K562 (cell line): ENCODE measurements around the gene ZDHHC8. TPM values are rescaled to one million over a fixed set of nuclear protein-coding genes. Genes with fewer than 3 reads are reported as not detected.

Source experiments
- ATF6 ChIP-seq: sonication (generic); formaldehyde crosslinking; IDR thresholded peaks from 2 replicates; pipeline ENCODE4 v1.4.0; 2020; ENCODE audit warnings: mild to moderate bottlenecking, missing genetic modification reagents
- BRCA1 ChIP-seq, 2 experiments: fragments of 450-650 bp in 1 of 2; sonication (generic) in 1 of 2; formaldehyde crosslinking in 1 of 2; IDR thresholded peaks; 2 replicates each; pipeline versions ENCODE4 v1.5.0 to v1.6.1; 2017 to 2020; ENCODE audit warnings: mild to moderate bottlenecking in 1 of 2, missing genetic modification reagents in 1 of 2
- HNRNPK ChIP-seq: fragments of 200-400 bp; formaldehyde crosslinking; IDR thresholded peaks from one replicate; pipeline ENCODE4 v1.6.1; 2018; ENCODE audit warnings: mild to moderate bottlenecking, low read depth, low read length; ENCODE audit not compliant: poor library complexity, severe bottlenecking
- NR1H2 ChIP-seq: sonication (generic); formaldehyde crosslinking; IDR thresholded peaks from 2 replicates; pipeline ENCODE4 v1.4.0; 2020; ENCODE audit warnings: mild to moderate bottlenecking, missing genetic modification reagents
- PBX2 ChIP-seq, 2 experiments: IDR thresholded peaks in 1 of 2; conservative IDR thresholded peaks in 1 of 2; 2 replicates each; pipeline ENCODE4 v1.6.1; 2016; ENCODE audit warnings: low read depth in 2 of 2, mild to moderate bottlenecking in 1 of 2, missing compliant biosample characterization in 1 of 2, missing genetic modification characterization in 1 of 2, moderate library complexity in 1 of 2
- PHF20 ChIP-seq: fragments of 450-650 bp; IDR thresholded peaks from 2 replicates; pipeline ENCODE4 v1.6.1; 2018; ENCODE audit not compliant: partially characterized antibody
- RBM17 ChIP-seq: fragments of 200-400 bp; formaldehyde crosslinking; IDR thresholded peaks from 2 replicates; pipeline ENCODE4 v1.6.1; 2017; ENCODE audit warnings: low read depth, mild to moderate bottlenecking, low read length, borderline replicate concordance
- RBM34 ChIP-seq: fragments of 200-400 bp; formaldehyde crosslinking; IDR thresholded peaks from 2 replicates; pipeline ENCODE4 v1.6.1; 2018; ENCODE audit warnings: low read length, borderline replicate concordance; ENCODE audit not compliant: insufficient read depth
- SRSF1 ChIP-seq: fragments of 200-400 bp; formaldehyde crosslinking; IDR thresholded peaks from 2 replicates; pipeline ENCODE4 v1.6.1; 2017; ENCODE audit warnings: mild to moderate bottlenecking, low read depth, low read length, moderate library complexity
- TOE1 ChIP-seq, 2 experiments: fragments of 450-650 bp in 1 of 2; sonication (generic) in 1 of 2; formaldehyde crosslinking in 1 of 2; IDR thresholded peaks; 2 replicates each; pipeline versions ENCODE4 v1.7.1 to v1.8.0; 2016 to 2022; ENCODE audit warnings: borderline replicate concordance in 2 of 2, mild to moderate bottlenecking in 2 of 2, antibody characterized with exemption in 1 of 2, inconsistent platforms in 1 of 2, low read depth in 1 of 2, missing genetic modification reagents in 1 of 2, moderate library complexity in 1 of 2
- ZNF23 ChIP-seq: fragments of 250-450 bp; sonication (Bioruptor Pico); IDR thresholded peaks from 2 replicates; pipeline ENCODE4 v1.4.0; 2020; ENCODE audit warnings: mild to moderate bottlenecking
- polyA plus RNA-seq, 8 experiments: library from polyadenylated mRNA; depleted of rRNA in 4 of 8; stranded (reverse) in 5 of 8; unstranded in 3 of 8; fragments of >200 nt; fragmentation: Nextera tagmentation in 2 of 8; fragmentation: Illumina TruSeq in 1 of 8; extraction: Ambion mirVana in 2 of 8; extraction: Trizol in 1 of 8; gene quantifications; 2 replicates each; pipeline versions ENCODE4 v1.2.1 to v1.2.3, GENCODE V29; 2011 to 2014; ENCODE audit warnings: inconsistent platforms in 1 of 8, missing spikeins in 1 of 8
- total RNA-seq, 7 experiments: library from RNA; depleted of rRNA in 6 of 7; stranded (reverse); fragments of >200 nt in 6 of 7; fragmentation: Illumina TruSeq in 2 of 7; extraction: Trizol in 2 of 7; gene quantifications; 2 replicates each; pipeline versions ENCODE4 v1.2.1 to v1.2.3, GENCODE V29; 2011 to 2021; ENCODE audit warnings: low replicate concordance in 1 of 7
- TF ChIP-seq, protein P1 (sequence below): sonication (generic); formaldehyde crosslinking; IDR thresholded peaks from 2 replicates; pipeline ENCODE4 v1.8.0; 2023; ENCODE audit warnings: mild to moderate bottlenecking, missing genetic modification reagents
- TF ChIP-seq, protein P2 (sequence below): fragments of 450-650 bp; formaldehyde crosslinking; IDR thresholded peaks from 2 replicates; pipeline ENCODE4 v1.4.0; 2020; ENCODE audit warnings: mild to moderate bottlenecking, moderate library complexity

Gene ZDHHC8
- total and polyA plus RNA-seq, 9 of the 15 experiments (the other 6 are each of a cell fraction or from before 2014, with no cell fraction given), result 0.04 to 109 (median 16.4) TPM

DNA sequence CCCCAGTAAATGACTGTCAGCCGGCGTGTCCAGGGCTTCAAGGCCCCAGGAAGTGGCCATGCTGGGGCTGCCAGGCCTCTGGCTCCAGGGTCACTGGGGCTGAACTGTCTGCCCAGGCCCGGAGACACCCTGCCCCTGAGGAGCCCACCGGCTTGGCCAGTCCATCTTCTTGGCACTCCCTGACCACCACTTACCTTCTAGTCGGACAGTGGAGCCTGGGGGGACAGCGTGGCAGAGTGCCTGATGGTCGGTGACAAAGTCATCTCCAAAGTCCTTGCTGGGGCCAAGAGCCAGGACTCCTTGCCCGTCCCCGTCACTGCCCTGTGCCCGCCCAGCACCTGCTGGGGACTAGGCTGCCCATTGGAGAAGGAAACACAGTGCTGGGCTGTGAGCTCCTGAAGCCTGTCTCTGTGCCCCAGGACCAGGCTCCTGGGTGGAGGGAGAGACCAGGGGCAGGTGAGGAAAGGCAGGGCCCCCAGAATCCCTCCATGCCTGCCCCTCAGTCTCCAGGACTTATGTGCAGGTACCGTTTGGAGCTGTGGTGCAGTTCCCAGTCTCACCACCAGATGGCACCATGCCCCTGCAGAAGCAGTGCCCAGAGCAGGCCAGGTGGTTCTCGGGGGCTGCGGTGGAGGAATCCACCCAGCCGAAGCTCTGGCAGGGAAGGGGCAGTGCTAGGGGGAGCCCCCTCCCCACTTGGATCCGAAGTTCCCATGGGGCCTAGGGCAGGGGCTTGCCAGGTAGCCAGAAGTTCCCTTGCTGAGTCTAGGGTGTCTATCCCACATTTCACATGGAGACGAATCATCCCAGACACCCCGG, 25.2 kb downstream of the ZDHHC8 start (continued):
- TF ChIP-seq, protein P1, sequence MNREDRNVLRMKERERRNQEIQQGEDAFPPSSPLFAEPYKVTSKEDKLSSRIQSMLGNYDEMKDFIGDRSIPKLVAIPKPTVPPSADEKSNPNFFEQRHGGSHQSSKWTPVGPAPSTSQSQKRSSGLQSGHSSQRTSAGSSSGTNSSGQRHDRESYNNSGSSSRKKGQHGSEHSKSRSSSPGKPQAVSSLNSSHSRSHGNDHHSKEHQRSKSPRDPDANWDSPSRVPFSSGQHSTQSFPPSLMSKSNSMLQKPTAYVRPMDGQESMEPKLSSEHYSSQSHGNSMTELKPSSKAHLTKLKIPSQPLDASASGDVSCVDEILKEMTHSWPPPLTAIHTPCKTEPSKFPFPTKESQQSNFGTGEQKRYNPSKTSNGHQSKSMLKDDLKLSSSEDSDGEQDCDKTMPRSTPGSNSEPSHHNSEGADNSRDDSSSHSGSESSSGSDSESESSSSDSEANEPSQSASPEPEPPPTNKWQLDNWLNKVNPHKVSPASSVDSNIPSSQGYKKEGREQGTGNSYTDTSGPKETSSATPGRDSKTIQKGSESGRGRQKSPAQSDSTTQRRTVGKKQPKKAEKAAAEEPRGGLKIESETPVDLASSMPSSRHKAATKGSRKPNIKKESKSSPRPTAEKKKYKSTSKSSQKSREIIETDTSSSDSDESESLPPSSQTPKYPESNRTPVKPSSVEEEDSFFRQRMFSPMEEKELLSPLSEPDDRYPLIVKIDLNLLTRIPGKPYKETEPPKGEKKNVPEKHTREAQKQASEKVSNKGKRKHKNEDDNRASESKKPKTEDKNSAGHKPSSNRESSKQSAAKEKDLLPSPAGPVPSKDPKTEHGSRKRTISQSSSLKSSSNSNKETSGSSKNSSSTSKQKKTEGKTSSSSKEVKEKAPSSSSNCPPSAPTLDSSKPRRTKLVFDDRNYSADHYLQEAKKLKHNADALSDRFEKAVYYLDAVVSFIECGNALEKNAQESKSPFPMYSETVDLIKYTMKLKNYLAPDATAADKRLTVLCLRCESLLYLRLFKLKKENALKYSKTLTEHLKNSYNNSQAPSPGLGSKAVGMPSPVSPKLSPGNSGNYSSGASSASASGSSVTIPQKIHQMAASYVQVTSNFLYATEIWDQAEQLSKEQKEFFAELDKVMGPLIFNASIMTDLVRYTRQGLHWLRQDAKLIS (CRISPR knock-in tag), result no peak
- TF ChIP-seq PHF20, result no peak
- TF ChIP-seq PBX2 (CRISPR knock-in tag; IDR thresholded peaks at IDR 0.05; ENCODE audit: low read depth), result no peak
- TF ChIP-seq PBX2 (tag; conservative IDR thresholded peaks at IDR 0.05; ENCODE audit: low read depth), result no peak
- no peak for TF ChIP-seq BRCA1 (IDR thresholded peaks at IDR 0.05)
- TF ChIP-seq BRCA1 (CRISPR knock-in tag; IDR thresholded peaks at IDR 0.05), result peak; percentile 99
- TF ChIP-seq SRSF1, result no peak
- no peak for TF ChIP-seq RBM34
- no peak for TF ChIP-seq NR1H2 (CRISPR knock-in tag)
- no peak for TF ChIP-seq ATF6
- TF ChIP-seq ZNF23 (CRISPR knock-in tag), result no peak
- TF ChIP-seq TOE1 (IDR thresholded peaks at IDR 0.05; ENCODE audit: borderline replicate concordance), result 0 out of 2 replicates have a peak, but pooled peaks have one; percentile 46
- 0 out of 2 replicates have a peak, but pooled peaks have one; percentile 11 for TF ChIP-seq TOE1 (CRISPR knock-in tag; IDR thresholded peaks at IDR 0.05; ENCODE audit: borderline replicate concordance, low read depth)
- TF ChIP-seq, protein P2, sequence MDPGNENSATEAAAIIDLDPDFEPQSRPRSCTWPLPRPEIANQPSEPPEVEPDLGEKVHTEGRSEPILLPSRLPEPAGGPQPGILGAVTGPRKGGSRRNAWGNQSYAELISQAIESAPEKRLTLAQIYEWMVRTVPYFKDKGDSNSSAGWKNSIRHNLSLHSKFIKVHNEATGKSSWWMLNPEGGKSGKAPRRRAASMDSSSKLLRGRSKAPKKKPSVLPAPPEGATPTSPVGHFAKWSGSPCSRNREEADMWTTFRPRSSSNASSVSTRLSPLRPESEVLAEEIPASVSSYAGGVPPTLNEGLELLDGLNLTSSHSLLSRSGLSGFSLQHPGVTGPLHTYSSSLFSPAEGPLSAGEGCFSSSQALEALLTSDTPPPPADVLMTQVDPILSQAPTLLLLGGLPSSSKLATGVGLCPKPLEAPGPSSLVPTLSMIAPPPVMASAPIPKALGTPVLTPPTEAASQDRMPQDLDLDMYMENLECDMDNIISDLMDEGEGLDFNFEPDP, result 0 out of 2 replicates have a peak, but pooled peaks have one; percentile 28
- TF ChIP-seq RBM17, result no peak
- no peak for TF ChIP-seq HNRNPK
